HG03108 (cell line): ENCODE measurements around the gene ZNF195.
"Not testable (repeated sequence)": the region's sequence is repeated elsewhere in the genome, so short reads cannot be mapped to it uniquely, and the experiment has no call there.

ENCODE experiments used
- ATAC-seq: cut with Tn5 transposase; IDR thresholded peaks from one replicate; pipeline ENCODE4 v1.9.1; 2021; ENCODE audit warnings: moderate library complexity; ENCODE audit not compliant: unreplicated experiment

Gene ZNF195

DNA sequence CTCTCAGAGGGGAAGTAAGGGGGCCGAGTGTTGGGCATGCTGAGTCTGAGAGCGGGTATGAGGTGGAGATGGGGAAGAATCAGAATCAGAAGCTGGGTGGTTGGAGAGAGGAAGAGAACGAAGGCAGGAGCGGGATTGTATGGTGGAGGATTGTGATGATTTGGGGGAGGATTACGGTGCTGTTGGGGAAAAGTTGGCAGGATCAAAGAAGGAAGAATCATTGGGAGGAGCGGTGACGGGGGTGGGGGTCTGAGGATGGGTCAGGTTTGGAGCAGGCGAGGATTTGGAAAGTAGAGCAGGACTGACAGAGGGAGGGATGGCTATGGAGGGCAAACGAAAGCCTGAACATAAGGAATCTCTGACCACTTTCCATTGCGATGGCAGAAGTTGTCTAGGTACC, 22.1 kb downstream of the ZNF195 start:
- no peak for ATAC-seq

DNA sequence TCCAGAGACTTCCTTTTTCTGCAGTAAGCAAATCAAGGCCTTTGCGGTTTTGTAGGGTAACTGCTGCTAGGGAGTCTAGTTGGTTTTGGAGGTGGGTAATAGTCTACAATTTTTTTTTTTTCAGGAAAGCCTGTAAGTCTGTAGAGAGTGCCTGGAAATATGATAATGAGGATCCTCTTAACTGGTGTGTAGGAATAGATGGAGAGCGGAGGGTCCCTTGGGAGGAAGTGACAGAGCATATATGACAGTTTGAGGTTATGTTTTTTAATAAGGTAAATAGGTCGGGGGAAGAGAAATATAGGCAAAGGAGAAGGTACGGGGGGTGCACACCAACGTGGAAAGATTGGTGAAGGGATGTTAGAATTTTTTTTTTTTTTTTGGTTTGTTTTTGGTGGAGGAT, 25.9 kb downstream of the ZNF195 start:
- no peak for ATAC-seq

DNA sequence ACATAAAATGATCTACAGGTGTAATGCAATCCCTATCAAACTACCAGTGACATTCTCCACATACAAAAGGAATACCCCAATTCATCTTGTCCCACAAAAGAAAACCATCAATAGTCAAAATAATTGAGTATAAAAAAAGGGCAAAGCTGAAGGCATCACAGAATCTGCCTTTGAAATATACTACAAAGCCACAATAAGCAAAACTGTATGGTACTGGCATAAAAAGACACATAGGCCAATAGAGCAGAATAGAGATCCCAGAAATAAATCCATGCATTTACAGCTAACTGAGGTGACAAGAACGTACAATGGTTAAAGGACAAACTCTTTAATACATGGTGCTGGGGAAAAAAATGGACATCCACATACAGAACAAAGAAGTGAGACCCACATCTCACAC, 31.8 kb downstream of the ZNF195 start:
- ATAC-seq = no peak

DNA sequence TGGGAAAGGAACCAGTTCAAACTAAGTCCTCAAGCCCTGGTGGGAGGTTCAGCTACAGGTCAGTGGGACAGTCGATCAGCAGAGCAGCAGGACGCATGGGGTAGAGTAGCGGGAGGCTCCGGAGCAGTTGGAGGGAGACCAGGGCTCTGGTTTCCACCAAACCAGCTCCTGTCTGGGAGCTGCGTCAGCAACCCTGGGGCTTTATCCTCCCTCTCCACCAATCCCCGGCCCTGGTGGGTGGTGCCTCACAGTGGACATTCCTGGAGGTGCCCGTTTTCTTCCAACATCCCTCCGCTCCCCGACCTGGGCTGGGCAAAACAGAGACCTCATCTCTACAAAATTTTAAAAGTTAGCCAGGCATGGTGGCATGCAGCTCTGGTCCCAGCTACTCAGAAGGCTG, 32.4 kb downstream of the ZNF195 start:
- no peak for ATAC-seq

DNA sequence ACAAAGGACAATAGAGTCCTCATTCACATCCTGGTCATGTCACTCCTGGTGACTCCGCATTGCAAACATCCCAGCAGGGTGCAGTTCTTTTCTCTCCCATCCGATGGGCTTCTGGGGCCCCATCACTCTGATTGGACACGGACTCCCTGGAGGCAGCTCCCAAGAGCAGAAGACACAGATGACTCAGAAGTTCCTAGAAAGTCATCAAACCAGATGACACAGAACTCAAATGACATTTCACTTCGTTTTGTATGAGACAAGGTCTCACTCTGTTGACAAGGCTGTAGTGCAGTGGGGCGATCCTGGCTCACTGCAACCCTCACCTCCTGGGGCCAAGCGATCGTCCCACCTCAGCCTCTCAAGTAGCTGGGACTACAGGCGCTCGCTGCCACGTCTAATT, 33.2 kb downstream of the ZNF195 start:
- no peak for ATAC-seq

DNA sequence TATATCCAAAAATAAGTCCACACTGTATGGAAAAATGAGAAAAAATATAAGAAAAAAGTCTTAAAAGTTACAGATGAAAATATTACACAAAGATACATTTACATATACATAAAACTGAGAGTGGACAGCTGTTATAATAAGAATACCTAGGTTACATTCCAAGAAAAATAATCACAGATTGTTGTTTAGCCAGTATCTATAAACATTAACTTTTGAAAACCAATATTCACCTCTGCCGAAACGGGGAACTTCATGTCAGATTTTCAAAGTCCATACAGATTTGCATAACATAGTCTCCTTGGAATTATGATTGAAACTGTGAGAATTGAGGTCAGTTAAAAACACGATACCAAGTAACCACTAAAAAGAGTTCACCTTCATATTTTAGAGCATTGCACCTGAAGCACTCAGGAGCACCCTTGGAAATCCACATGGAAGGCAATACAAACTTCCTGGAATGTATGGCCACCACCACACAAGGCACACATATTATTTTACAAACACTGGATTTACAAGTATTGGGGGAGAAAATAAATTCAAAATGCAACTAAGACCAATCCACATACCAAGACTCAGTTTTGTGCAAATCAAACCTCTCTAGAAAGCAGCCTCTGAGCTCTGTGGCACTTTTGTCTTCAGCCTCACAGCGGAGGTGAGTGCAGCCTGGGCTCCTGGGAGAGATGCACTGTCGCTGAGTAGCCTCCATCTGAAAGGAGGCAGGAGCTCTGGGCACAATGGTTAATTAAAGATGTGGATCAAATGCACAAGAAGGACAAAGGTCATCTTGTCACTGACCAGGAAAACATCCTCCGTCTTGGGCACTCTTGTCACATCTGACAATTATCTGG, 34.4 kb downstream of the ZNF195 start:
- ATAC-seq = no peak

DNA sequence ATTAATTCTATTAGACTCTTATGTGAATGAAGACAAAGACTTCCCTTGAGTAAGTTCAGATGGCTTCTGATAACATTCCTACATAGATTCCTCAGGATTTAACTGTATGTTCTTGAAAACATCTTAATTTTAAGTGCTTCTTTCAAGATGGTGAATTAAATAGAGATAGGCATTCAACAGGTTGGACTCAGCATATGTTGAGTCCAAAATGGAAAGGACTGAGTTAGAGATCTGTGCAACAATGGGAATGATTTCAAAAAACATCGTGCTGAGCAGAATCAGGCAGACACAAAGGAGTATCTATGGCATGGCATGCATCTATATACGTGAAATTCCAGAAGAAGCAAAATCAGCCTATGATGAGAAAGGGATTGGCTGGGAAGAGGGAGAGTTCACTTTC, 36.2 kb downstream of the ZNF195 start:
- no peak for ATAC-seq

DNA sequence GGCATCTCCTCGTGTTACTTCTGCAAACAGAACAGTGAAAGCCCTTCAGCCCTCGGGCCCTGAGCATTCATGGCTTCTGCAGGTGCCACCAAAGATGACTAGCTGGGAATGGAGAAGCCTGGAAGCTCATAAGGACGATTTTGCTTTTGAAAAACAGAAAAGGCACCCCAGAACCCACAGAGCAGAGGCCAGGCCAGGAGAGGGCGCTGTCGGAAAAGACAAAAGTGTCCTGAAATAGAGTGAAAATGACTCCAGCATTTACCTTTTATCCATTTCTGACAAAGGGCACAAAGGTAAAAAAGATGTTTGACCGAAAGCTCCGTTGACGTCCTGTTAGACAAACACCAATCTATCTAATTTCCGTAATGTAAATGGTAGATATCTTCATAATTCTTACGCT, 37.6 kb downstream of the ZNF195 start:
- ATAC-seq = no peak

DNA sequence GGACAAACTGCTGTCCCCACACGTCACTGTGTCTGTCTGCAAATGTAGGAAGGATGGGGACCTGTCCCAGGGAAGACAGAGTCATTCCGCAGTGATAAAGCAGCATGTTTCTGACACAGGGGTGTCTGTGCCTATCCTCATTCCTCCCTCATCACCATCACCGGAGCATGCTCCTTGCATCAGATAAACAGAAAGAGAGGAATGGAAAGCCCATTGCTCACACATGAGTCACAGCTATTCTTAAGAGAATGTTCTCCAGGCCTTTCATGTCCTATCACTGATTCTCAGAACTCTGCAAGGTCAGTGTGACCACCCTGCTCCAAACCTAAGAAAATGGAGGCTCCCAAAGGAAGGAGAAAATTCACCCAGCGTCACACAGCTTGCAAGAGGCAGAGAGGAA, 38.9 kb downstream of the ZNF195 start:
- no peak for ATAC-seq

DNA sequence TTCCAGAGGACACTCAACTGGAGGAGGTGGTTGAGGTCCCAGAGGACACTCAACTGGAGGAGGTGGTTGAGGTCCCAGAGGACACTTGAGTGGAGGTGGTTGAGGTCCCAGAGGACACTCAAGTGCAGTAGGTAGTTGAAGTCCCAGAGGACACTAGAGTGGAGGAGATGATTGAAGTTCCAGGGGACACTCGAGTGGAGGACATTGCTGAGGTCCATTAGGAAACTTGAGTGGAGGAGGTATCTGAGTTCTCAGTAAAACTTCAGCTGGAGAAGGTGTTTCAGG, 39.7 kb downstream of the ZNF195 start:
- no peak for ATAC-seq

DNA sequence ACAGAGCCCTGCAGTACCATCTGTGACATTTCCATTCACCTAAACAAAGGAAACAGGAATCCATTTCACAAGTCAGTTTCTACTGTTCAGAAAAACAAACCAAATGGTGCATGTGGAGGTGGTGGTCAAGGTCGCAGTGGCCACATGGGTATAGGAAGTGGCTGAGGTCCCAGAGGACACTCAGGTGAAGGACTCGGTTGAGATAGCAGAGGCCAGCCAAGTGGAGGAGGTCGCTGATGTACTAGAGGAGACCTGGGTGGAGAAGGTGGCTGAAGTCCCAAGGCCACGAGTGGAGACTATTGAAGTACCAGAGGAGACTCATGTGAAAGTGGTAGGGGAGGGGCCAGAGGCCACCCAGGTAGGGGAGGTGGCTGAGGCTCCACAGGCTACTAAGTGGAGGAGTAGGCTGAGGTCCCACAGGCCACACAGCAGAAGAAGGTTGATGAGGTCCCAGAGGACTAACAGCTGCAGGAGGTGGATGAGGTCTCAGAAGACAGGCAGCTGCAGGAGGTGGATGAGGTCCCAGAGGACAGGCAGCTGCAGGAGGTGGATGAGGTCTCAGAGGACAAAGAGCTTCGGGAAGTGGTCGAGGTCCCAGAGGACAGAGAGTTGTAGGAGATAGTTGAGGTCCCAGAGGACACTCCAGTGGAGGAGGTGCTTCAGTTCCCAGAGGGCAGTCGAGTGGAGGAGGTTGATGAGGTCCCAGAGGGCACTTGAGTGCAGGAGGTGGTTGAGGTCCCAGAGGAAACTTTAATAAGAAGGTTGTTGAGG, 40.2 kb downstream of the ZNF195 start:
- ATAC-seq = no peak

DNA sequence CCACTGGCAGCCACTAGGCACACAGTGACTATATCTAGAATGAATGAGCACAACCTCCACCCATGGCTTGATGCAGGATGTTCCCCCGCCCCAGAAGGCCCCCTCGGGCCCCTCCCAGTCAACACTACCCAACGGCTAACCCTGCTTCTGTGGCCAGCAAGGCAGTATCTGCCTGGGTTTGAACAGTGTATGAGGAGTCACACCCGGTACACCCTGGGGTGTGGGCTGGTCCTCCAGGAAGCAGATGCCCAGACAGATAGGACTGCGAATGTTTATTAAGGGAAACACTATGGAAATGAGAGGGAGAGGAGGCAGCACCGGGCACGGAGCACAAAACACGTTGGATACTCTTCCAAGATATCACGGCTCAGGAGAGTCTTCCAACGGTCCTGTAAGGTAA, 42.5 kb downstream of the ZNF195 start:
- not testable (repeated sequence) for ATAC-seq

DNA sequence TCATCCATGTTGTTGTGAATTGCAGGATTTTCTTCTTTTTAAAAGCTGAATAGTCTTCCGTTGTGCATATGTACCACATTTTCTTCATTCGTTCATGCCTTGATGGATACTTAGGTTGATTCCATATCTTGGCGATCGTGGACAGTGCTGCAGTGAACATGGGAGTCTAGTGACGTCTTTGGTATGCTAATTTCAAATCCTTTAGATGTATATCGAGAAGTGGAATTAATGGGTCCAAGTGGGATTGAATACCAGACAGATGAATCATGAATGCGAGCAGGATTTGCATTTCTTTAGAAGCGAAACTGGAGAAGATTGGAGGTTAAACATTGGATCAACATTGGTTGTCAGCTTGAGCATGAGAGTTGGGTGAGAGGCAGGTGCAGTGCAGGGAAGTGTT, 45.8 kb downstream of the ZNF195 start:
- not testable (repeated sequence) for ATAC-seq

DNA sequence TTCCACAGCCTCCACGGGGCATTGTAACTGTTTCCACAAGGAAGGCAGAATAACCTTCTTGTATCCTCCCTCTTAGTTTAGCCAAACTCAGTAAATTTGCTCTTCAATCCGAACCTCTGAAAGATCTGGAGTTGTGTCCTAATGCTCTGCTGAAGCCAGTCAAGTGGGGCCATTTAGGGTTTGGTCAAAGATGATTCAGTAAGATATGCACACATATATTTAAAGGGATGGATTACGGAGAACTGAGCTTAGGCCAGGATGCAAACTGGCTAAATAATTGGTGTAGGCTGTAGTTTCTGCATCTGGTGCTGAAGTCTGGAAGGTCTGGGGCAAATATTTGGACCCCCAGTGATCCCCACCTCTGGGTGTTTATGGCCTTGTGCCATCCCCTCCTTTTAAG, 47.9 kb downstream of the ZNF195 start:
- not testable (repeated sequence) for ATAC-seq

DNA sequence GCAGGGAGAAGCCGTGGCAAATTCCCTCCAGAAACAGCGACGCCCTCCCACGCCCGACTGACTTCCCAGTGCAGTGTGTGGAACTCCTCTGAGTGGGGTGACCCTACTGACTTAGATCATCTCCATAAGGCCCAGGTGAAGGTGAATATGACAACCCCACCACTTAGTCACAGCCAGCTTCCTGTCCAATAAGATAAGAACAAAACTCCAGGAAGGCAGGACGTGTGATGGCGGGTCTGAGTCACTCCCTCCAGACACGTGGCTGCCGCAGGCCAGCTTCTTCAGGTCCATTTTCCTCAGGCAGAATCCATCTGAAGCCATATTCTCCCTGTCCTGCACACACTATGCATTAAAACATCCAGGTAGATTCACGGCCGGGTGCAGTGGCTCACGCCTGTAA, 48.9 kb downstream of the ZNF195 start:
- not testable (repeated sequence) for ATAC-seq

DNA sequence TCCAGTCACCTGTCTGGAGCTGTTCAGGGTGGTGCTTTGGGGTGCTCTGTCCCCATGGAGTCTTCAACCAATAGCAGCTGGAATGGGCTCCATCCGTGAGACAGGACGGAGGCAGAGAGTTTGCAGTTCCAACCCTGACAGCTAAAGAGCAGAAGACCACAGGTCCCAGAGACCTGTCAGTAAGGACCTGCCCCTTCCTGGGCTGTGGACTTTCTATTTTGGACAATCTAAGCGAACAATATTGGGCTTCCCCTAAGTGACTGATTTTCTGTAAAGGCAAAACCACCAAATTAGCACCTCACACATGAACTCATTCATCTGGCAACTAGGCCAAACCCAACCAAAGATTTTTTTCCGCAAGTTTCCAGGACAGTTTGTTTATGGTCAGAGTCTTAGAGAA, 50.4 kb downstream of the ZNF195 start:
- not testable (repeated sequence) for ATAC-seq

DNA sequence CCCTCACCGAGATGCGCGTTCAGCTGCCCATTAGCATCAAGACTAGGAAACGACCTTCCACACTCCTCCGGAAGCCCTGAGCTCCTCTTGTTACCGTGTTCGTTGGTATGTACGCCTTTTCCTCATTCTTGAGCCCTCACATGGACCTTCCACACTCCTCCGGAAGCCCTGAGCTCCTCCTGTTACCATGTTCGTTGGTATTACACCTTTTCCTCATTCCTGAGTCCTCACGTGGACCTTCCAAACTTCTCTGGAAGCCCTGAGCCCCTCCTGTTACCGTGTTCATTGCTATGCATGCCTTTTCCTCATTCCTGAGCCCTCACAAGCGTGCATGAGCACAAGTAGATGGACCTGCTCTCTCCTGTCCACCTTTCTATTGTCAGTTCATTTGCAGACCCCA, 52.5 kb downstream of the ZNF195 start:
- ATAC-seq = not testable (repeated sequence)

DNA sequence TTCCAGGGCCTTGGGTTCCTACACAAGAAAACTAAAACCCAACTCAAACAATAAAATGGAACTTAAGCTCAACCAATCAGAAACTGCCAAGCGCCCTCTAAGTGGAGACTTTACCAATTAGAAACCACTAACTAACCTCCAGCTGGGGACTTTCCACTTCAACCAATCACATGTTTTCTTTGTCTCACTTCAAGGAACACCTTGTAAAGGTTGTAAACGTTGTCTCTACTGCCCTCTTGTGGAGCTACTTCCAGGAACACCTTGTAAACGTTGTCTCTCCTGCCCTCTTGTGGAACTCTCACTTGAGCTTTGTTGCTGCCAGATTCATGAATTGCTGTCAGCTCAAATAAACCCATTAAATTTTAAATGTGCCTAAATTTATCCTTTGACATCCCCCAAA, 54.2 kb downstream of the ZNF195 start:
- not testable (repeated sequence) for ATAC-seq
